ENCODE measurements around the gene EHBP1.
"Not testable (repeated sequence)": the region's sequence is repeated elsewhere in the genome, so short reads cannot be mapped to it uniquely, and the experiment has no call there.

The EHBP1 gene

DNA sequence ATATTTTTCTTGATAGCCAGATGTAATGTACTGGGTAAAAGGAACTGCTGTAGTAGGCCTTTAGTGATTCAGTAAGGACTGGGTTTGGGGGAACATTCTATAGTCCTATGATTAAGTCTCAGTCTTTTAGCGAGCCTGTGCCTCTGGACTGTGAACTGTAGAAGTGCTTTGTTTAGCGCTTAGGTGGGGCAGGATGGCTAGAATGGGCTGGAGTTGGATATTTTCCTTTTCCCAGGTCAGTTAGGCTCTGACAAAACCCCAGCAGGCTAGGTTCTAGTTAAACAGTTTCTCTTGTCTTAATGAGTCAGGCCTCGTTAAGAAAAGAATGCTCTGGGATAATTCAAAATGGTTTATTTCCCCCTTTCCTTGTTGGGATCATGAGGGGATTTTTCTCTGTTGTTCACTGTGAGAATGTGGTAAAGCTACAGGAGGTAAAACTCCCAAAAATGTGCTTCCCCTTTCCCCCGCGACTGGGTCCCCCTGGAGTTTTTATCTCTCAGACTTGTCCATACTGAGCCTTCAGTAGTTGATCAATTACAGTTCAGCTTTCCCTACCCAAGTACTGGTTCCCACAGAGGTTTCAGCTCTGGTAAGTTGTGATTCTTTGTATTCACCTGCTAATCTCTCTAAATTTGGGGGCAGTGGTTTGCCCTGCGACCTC is 31.5 kb downstream of the EHBP1 start:
- DNase-seq, result no peak

DNA sequence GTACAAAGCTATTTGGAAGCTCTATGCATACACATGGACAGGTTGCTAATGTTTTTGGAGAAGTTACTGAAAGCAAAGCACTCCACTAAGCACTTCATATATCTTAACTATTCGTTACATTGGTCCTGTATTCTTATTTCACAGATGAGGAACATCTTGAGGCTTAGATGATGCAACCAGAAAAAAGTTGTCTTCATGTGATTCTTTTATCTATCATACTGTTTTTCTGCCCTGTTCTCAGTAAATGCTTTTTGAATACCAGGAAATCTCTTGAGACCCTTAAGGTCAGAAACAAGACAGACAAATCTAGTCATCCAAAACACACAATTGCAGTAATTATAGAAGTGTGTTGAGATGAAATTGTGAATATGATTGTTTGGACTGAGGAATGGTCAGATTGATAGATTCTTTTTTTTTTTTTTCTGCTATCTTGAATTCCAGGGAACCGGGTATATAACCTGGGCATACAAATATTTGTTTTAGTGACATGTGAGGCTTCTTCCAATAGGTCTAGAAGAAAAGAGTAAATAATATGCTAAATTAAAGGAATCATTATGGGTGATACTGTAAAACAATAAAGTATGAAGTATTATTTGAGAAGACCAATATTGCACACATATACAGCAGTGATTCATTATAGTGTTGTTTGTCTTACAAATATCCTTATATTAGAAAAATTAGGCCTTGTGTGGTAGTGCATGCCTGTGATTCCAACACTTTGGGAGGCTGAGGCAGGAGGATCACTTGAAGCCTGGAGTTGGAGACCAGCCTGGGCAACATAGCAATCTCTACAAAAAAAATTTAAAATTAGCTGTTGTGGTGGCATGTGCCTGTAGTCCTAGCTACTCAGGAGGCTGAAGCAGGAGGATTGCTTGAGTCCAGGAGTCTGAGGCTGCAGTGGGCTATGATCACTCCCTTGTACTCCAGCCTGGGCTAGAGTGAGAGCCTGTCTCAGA is 33.7 kb downstream of the EHBP1 start:
- no peak for DNase-seq

DNA sequence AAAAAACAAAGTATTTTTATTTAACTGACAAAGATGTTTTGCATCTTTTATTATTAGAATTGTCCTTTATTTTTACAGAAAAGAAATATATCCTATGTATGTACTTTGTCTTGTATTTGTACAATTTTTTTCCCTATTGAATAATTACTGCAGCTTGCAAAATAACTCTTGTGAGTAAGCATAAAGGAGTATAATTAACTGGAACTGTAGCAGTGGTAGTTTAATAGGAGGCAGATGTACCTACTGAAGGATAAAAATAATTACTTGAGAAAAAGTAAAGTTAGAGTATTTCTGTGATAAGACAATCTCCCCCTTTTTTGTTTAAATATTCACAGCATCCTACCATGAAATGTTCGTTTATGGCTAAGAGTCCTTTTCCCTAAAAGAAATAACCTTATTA is 34.7 kb downstream of the EHBP1 start:
- no peak for DNase-seq

DNA sequence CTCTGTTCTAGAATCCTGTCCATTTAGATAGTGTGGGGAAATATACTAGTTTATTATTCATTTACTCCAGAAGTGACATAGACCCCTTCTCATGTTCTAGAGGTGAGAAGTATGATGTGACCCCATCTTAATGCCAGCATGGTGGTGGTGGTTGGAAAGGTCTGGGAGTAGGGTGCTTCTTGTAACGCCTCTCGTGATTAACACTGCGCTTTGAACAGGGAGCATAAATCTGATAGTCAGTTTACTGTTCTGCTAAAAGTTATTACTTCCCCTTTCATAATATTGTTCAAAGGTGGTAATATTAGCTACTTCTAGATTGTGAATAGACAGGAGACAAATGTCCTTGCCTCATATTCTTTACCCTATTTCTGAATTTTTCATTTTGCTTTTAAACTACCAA is 35.6 kb downstream of the EHBP1 start:
- no peak for DNase-seq

DNA sequence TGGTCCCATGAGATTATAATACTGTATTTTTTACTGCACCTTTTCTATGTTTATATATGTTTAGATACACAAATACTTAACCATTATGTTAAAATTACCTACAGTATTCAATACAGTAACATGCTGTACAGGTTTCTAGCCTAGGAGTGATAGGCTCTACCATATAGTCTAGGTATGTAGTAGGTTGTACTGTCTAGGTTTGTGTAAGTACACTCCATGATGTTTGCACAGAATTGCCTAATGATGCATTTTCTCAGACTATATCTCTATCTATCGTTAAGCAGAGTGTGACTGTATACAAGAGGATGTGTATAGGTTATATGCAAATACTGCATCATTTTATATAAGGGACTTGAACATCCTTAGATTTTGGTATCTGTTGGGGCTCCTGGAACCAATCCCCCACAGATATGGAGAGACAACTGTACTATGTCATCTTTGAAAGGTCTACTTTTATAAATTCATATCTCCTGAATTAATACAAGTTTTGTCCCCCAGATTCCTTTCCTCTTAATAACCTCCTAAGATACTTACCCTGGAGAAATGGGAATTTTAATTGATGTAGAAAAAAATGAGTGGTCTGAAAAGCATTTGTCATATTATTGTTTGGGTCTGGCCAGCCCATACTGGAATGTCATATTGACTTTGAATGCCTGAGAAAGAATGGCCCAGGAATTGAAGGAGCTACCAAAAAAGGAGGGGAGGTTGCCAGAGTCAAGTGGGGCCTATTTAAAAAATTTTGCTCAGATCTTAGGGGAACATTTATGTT is 36.6 kb downstream of the EHBP1 start:
- DNase-seq, result no peak

DNA sequence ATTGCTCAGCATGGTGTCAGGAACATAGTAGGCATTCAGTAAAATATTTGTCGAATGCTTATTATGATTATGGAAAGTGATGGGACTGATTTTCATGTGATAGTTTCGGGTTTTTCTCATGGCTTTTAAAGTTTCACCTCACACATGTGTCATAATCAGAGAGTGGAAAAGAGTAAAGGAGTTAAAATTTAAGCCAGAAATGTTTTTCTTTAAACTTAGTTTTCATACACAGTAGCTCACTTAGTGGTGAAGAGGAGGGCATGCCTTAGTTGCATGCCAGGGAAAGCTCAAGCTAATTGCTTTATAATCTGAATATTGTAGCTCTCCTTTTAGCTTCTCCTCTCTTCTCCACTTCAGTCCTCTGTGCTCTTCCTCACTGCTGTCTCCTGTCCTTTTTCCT is 38.0 kb downstream of the EHBP1 start:
- DNase-seq, result no peak

DNA sequence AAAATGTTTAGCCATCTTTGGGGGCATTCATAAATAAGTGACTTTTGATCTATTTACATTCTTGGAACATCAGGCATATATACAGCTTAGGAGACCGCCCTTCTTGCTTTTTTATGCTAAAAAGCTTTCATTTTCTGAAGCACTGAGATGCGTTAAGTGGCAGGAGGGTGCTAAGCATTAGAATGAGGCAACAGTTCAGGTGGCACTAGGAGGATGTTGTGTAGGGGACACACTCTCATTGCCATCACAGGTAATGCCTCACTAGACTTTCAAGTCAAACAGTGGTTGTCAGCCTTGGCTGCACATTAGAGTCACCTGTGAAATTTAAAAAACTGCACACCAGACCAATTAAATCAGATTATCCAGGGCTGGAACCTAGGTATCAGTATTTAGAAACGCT is 39.1 kb downstream of the EHBP1 start:
- DNase-seq, result no peak

DNA sequence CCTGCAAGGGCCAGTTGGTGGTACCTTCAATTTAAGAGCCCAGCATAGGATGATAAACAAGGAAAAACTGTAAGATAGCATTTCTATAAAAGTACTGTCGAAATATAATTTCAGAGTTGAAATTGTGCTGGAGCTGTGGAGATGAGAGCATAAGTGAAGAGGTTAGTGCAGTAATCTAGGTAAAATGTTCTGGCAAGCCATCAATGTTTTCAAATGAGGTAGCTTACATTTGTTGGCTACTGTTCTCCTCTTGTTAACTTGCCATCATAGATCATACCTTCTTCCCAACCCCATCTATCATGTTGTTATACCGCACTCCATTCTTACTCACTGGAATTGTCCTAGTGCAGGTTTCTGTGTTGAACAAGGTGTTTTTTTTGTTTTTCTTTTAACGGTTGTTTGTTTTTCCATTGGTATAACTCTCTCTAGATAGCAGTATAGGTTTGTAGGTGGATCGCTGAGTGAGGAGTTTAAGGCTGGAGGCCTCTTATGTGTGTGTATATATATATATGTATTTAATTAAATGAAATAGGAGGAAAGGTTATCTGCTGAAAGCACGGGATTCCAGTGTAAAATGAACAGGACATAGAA is 40.5 kb downstream of the EHBP1 start:
- no peak for DNase-seq

DNA sequence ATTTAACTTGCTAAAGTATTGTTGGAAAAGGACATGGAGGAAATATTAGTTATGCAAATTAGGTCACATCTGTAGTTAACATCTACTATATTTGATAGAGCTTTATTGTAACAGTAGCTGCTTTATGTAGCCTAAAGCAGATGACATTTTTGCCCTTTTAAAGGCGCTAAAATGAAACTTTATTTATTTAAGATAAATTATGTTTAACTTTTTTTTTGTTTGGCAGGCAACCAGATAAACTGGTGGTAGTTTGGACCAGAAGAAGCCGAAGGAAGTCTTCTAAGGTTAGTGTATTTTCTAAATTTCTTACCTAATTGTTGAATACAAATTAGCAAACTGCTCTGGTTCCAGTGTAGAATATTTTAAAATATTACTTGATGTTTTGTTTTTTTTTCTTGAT is 41.7 kb downstream of the EHBP1 start:
- no peak for DNase-seq

DNA sequence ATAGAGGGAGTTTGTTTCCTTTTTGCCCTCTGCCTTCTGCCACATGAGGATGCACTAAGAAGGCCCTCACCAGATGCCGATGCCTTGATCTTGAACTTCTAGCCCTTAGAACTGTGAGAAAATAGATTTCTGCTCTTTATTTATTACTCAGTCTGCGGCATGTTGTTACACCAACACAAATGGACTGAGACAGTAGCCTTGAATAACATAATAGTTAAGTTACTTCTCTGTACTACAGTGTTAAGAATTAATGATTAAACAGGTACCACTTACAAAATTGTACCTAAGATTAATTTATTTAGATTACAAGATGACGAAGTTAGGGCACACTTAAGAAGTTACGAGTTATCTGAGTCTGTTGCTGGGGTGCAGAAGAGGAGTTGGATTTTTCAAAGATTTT is 42.4 kb downstream of the EHBP1 start:
- DNase-seq, result no peak

DNA sequence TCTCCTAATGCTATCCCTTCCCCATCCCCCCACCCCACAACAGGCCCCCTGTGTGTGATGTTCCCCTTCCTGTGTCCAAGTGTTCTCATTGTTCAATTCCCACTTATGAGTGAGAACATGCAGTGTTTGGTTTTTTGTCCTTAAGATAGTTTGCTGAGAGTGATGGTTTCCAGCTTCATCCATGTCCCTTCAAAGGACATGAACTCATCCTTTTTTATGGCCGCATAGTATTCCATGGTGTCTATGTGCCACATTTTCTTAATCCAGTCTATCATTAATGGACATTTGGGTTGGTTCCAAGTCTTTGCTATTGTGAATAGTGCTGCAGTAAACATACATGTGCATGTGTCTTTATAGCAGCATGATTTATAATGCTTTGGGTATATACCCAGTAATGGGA is 43.6 kb downstream of the EHBP1 start:
- not testable (repeated sequence) for DNase-seq

DNA sequence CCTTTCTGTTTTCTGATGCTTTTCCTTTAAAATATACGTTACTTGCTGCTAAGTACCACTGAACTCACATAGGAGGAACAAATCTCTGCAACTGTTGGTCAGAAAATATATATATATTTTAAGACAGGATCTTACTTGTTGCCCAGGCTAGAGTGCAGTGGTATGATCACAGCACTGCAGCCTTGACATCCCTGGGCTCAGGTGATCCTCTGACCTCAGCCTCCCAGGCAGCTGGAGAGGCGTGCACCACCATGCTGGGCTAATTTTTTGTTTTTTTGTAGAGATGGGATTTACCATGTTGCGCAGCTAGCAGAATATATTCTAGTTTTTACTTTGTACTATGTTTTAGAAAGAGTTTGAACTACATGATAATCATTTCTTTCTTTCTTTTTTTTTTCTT is 51.5 kb downstream of the EHBP1 start:
- DNase-seq, result no peak

DNA sequence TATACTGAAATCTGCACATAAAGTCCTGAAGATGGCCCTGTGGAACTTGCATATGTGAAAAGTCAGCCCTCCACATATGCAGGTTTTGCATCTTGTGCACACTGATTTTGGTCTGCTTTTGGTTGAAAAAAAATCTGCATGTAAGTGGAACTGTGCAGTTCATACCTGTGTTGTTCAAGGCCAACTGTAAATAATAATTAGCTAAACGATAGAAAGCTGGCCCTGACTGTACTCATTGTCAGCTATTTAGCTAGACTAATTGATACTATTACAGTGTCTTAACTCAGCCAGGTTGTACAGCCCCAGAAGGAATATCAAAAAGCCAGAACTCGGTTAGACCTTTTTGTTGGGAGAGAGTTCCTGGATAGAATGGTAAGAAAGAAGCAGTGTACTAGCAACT is 54.5 kb downstream of the EHBP1 start:
- DNase-seq, result no peak

DNA sequence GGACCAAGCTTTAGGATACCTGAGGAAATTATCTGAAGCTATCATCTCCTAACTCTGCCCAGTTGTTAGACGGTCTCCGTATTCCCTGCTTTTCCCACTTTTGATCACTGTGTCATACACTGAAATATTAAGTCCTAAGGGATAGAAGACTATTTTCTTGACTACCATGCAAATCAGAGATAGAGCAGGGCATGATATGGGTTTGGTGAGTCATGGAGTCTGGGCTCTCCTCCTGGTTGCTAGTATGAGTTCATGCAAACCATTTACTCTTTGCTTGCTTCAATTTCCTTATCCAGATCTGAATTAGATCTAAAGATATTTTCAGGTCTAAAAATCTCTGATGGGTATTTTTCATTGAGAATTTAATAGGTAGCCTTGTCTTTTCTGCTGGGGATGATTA is 55.0 kb downstream of the EHBP1 start:
- DNase-seq, result no peak

DNA sequence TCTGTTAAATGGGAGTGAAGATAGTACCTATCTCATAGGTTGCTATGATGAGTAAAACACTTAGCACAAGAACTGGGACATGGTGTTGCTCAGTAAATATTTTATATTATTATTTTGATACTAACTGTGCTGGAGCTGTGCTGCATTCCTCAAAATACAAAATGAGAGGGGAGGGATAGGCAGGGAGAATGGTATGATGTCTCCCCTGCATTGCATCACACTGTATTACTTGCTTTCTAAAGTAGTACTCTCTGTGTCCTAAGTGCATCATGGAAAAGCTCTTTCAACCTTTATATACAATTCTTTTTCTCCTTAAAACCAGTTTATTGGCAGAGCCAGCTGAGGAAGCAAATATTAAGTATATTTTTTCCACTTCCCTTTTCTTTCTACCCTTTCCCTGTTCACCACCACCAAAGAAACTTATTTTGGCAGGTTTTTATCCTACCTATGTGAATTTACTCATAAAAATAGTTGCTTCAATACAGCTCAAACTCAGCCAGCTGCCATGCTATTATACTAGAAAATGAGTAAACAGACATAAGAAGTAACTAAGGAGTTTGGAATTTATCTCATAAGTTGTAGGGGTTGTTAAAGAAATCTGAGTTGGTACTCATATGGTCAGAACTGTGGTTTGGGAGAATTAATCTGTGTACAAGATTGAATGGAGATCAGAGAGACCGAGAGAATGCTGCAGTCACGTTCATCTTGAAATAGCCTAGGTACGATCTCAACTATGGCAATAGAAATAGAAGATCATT is 60.3 kb downstream of the EHBP1 start:
- DNase-seq, result no peak

DNA sequence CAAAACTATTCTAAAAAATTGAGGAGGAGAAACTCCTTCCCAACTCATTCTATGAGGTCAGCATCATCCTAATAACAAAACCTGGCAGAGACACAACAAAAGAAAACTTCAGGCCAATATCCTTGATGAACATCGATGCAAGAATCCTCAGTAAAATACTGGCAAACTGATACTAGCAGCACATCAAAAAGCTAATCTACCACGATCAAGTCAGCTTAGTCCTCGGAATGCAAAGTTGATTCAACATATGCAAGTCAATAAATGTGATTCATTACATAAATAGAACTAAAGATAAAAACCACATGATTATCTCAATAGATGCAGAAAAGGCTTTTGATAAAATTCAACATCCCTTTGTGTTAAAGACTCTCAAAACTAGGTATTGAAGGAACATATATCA is 63.1 kb downstream of the EHBP1 start:
- DNase-seq, result no peak

DNA sequence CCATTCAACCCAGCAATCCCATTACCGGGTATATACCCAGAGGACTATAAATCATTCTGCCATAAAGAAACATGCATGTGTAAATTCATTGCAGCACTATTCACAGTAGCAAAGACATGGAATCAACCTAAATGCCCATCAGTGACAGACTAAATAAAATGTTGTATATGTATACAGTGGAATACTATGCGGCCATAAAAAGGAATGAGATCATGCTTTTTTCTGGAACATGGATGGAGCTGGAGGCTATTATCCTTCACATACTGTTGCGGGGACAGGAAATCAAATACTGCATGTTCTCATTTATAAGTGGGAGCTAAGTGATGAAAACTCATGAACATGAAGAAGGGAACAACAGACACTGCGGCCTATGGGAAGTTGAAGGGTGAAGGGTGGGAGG is 65.1 kb downstream of the EHBP1 start:
- DNase-seq, result no peak

DNA sequence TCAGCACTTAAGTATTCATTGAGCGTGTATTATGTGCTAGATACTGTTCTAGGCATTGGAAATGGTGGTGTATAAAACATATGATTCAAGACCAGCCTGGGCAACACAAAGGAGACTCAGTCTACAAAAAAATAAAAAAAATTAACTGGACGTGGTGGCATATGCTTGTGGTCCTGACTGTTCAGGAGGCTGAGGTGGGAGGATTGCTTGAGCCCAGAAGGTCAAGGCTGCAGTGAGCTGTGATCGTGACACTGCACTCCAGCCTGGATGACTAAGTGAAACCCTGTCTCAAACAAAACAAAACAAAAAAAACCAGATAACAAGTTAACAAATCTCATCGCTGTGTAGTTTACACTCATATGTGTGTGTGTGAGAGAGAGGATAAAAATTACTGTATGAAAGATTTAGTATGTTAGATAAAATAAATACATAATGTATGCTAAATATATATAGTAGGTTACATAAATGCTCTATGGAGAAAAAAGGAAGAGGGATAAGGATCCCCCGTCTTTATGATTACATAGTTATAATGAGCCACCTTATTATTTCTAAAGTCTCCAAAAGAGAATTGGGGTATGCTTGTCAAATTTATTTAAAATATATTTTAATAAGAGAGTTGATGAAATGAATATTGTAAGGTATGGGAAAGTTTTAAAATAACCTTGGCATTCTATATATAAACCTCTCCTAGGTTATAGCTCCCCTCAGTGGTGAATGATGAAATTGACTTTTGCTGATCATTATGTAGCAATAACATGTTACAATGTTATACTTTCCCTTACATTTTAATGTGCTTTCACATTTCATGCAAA is 69.2 kb downstream of the EHBP1 start:
- DNase-seq, result peak; percentile 15

DNA sequence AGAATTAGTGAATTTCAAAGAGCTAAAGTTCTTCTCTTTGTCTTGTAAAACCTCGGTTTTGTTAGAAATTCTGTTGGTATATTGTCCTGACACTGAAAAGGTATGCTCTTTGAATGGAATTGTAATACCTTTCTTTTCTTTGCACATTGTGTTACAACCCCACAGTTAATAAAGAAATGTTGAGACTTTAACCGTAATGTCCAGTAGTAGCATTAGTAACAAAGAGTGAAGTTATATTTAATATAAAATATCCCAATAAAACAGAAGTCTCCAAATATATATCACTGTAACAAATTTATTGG is 69.8 kb downstream of the EHBP1 start:
- DNase-seq, result no peak

DNA sequence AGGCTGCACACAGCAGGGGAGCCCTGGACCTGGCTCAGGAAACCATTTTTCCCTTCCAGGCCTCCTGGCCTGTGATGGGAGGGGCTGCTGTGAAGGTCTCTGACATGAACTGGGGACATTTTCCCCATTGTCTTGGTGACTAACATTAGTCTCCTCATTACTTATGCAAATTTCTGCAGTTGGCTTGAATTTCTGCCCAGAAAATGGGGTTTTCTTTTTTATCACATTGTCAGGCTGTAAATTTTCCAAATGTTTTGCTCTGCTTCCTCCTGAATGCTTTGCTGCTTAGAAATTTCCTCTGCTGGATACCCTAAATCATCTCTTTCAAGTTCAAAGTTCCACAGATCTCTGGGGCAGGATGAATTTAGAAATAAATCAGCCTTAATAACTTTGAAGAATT is 78.2 kb downstream of the EHBP1 start:
- no peak for DNase-seq

DNA sequence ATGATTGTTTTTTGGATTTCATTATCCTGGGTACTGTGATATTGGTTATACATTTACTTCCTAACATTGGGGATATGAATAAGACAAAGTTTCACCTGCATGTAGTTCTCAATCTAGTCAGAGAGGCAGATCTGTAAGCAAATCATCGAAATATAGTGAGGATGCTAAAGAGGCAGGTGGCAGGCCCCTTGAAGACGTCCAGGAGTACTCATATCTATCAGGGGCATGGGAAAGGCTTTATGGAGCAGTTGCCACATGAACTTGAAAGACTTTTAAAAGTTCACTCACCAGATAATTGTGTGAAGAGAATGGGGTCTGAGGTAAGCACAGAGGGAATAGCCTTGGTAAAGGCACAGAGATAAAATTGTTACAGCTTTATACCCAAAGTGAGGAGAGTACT is 78.8 kb downstream of the EHBP1 start:
- no peak for DNase-seq

DNA sequence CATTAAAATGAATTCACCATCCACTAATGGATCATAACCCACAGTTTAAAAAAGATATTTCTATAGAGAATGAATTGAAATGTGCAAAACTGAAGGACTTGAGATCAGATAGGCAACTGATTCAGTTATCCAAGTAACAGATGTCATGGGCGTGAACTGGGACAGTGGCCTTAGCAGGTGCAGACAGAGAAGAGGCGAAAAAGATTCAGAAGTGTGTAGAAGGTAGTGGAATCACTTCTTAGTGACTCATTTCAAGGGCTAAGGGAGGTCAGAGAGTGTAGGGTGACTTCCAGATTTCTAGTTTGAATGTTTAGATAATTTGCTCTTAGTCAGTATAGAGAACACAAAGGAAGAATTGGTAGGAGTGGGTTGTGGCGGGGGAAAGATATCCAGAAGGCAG is 79.7 kb downstream of the EHBP1 start:
- DNase-seq, result no peak
